Ureter (tissue), 1 donor: ENCODE data around the gene AAGAB. TPM values are rescaled to one million over a fixed set of nuclear protein-coding genes. Genes with fewer than 3 reads are reported as not detected.
"Not testable (repeated sequence)": the region's sequence is repeated elsewhere in the genome, so short reads cannot be mapped to it uniquely, and the experiment has no call there.

ENCODE experiments used
- DNase-seq: peaks from one replicate; pipeline ENCODE4 v3.0.0-alpha.2; 2020; ENCODE audit warnings: low spot score
- total RNA-seq: library from RNA; stranded (reverse); gene quantifications from one replicate; pipeline ENCODE4 v1.2.4, GENCODE V29; 2023
- donor health status: DM: yes; HTN: yes; CAD: no.

AAGAB gene
- total RNA-seq, 1 donor from 2014 or later, result 68.2 TPM

- DNase-seq, result no peak
These were observed 1.4 kb downstream of the AAGAB start for GRCh38 chr15:67253101-67253500.

GRCh38 chr15:67251318-67251717 lies 3.1 kb downstream of the AAGAB start:
- no peak for DNase-seq

GRCh38 chr15:67249830-67250229 lies 4.6 kb downstream of the AAGAB start:
- DNase-seq, result no peak

- no peak for DNase-seq
These were observed 6.4 kb downstream of the AAGAB start for GRCh38 chr15:67248011-67248505.

- DNase-seq, result not testable (repeated sequence)
These were observed 7.9 kb downstream of the AAGAB start for GRCh38 chr15:67246606-67247005.

GRCh38 chr15:67244971-67245478 lies 9.4 kb downstream of the AAGAB start:
- no peak for DNase-seq

GRCh38 chr15:67242708-67243111 lies 11.8 kb downstream of the AAGAB start:
- no peak for DNase-seq

- DNase-seq, result no peak
These were observed 13.2 kb downstream of the AAGAB start for GRCh38 chr15:67241132-67241855.

GRCh38 chr15:67240235-67241131 lies 14.0 kb downstream of the AAGAB start:
- no peak for DNase-seq

GRCh38 chr15:67232591-67232990 lies 21.9 kb downstream of the AAGAB start:
- DNase-seq, result no peak

- no peak for DNase-seq
These were observed 24.0 kb downstream of the AAGAB start for GRCh38 chr15:67230504-67230903.

- DNase-seq, result no peak
These were observed 26.2 kb downstream of the AAGAB start for GRCh38 chr15:67228286-67228685.

- no peak for DNase-seq
These were observed 26.6 kb downstream of the AAGAB start for GRCh38 chr15:67227846-67228245.

GRCh38 chr15:67227431-67227830 lies 27.0 kb downstream of the AAGAB start:
- no peak for DNase-seq

GRCh38 chr15:67225336-67225735 lies 29.1 kb downstream of the AAGAB start:
- no peak for DNase-seq

GRCh38 chr15:67224889-67225288 lies 29.6 kb downstream of the AAGAB start:
- DNase-seq, result no peak

GRCh38 chr15:67219288-67219687 lies 35.2 kb downstream of the AAGAB start:
- DNase-seq, result no peak

GRCh38 chr15:67218428-67218827 lies 36.0 kb downstream of the AAGAB start:
- no peak for DNase-seq

- no peak for DNase-seq
These were observed 37.6 kb downstream of the AAGAB start for GRCh38 chr15:67216859-67217258.

- no peak for DNase-seq
These were observed 39.4 kb downstream of the AAGAB start for GRCh38 chr15:67215102-67215501.

GRCh38 chr15:67212684-67213367 lies 41.6 kb downstream of the AAGAB start:
- DNase-seq, result no peak

- DNase-seq, result no peak
These were observed 43.8 kb downstream of the AAGAB start for GRCh38 chr15:67210555-67211168.
